KMS-11 (cell line): ENCODE results near the gene PRRT1.

Experiments used
- H2AFZ ChIP-seq: fragments of 200-600 bp; sonication (generic); 2 replicates; pipeline ENCODE4 v1.6.1; 2016; ENCODE audit warnings: antibody characterized with exemption, mixed run types, low read depth
- H3K27ac ChIP-seq: fragments of 200-600 bp; sonication (generic); 2 replicates; pipeline ENCODE4 v1.6.1; 2016; ENCODE audit warnings: mild to moderate bottlenecking, mixed run types
- H3K27me3 ChIP-seq: fragments of 200-600 bp; sonication (generic); 2 replicates; pipeline ENCODE4 v1.6.1; 2017; ENCODE audit warnings: mild to moderate bottlenecking, low read depth, mixed run types, moderate library complexity; ENCODE audit not compliant: insufficient read depth
- H3K36me3 ChIP-seq: fragments of 200-600 bp; sonication (generic); 2 replicates; pipeline ENCODE4 v1.6.1; 2017; ENCODE audit warnings: mild to moderate bottlenecking, mixed run types; ENCODE audit not compliant: insufficient read depth
- H3K4me1 ChIP-seq: fragments of 200-600 bp; sonication (generic); 2 replicates; pipeline ENCODE4 v1.6.1; 2016; ENCODE audit warnings: mild to moderate bottlenecking, low read depth, mixed run types; ENCODE audit not compliant: poor library complexity, severe bottlenecking
- H3K4me2 ChIP-seq: fragments of 200-600 bp; sonication (generic); 2 replicates; pipeline ENCODE4 v1.7.0; 2016; ENCODE audit warnings: mild to moderate bottlenecking, mixed run types
- H3K4me3 ChIP-seq: fragments of 200-600 bp; sonication (generic); IDR thresholded peaks from 2 replicates; pipeline ENCODE4 v1.6.1; 2017; ENCODE audit warnings: low read depth, low read length, mixed read lengths; ENCODE audit not compliant: insufficient read depth
- H3K79me2 ChIP-seq: fragments of 200-600 bp; sonication (generic); 2 replicates; pipeline ENCODE4 v1.6.1; 2016; ENCODE audit warnings: low read depth, mixed run types; ENCODE audit not compliant: insufficient read depth
- H3K9ac ChIP-seq: fragments of 200-600 bp; sonication (generic); 2 replicates; pipeline ENCODE4 v1.6.1; 2016; ENCODE audit warnings: mild to moderate bottlenecking, mixed run types
- H4K20me1 ChIP-seq: fragments of 200-600 bp; sonication (generic); 2 replicates; pipeline ENCODE4 v1.6.1; 2016; ENCODE audit warnings: mild to moderate bottlenecking, mixed run types; ENCODE audit not compliant: insufficient read depth
- CTCF ChIP-seq: fragments of 200-600 bp; sonication (generic); conservative IDR thresholded peaks from 2 replicates; pipeline ENCODE4 v1.6.1; 2017; ENCODE audit warnings: low read depth, mild to moderate bottlenecking, antibody characterized with exemption, low read length, moderate library complexity, mixed read lengths

PRRT1 gene

GRCh38 chr6:32108727-32109113, 43.0 kb downstream of the PRRT1 start:
- Histone ChIP-seq H3K79me2 (no peaks in the 10 kb centered on the region), H2AFZ (no peak overlapping the region), H3K4me2 (no peak overlapping the region), H3K4me3 (no peak overlapping the region), H3K27me3 (peaks cover 43% of the 10 kb centered on the region; the same call in 1 of the 2 replicates), H4K20me1 (no peaks in the 10 kb centered on the region), H3K27ac (no peak overlapping the region), H3K4me1 (no peaks in the 10 kb centered on the region), H3K9ac (no peak overlapping the region), H3K36me3 (no peaks in the 10 kb centered on the region)
- no peak for TF ChIP-seq CTCF

- Histone ChIP-seq H3K9ac (no peak overlapping the region), H4K20me1 (no peaks in the 10 kb centered on the region), H3K79me2 (no peaks in the 10 kb centered on the region), H2AFZ (no peak overlapping the region), H3K4me1 (no peaks in the 10 kb centered on the region), H3K27me3 (peaks cover 43% of the 10 kb centered on the region; the same call in 1 of the 2 replicates), H3K36me3 (no peaks in the 10 kb centered on the region), H3K27ac (no peak overlapping the region), H3K4me3 (no peak overlapping the region), H3K4me2 (no peak overlapping the region)
- no peak for TF ChIP-seq CTCF
Measured at GRCh38 chr6:32108094-32108627, 43.6 kb downstream of the PRRT1 start.

GRCh38 chr6:32107406-32107805, 44.3 kb downstream of the PRRT1 start:
- Histone ChIP-seq H4K20me1 (no peaks in the 10 kb centered on the region), H3K4me1 (no peaks in the 10 kb centered on the region), H3K27me3 (peaks cover 43% of the 10 kb centered on the region; the same call in 1 of the 2 replicates), H3K4me2 (no peak overlapping the region), H3K36me3 (no peaks in the 10 kb centered on the region), H2AFZ (no peak overlapping the region), H3K4me3 (no peak overlapping the region), H3K27ac (no peak overlapping the region), H3K79me2 (no peaks in the 10 kb centered on the region), H3K9ac (no peak overlapping the region)
- TF ChIP-seq CTCF, result no peak

GRCh38 chr6:32105433-32105832, 46.3 kb downstream of the PRRT1 start:
- no peak for TF ChIP-seq CTCF
- H3K4me2 ChIP-seq, result no peak overlapping the region
- H3K36me3 ChIP-seq, result no peaks in the 10 kb centered on the region

More at GRCh38 chr6:32105433-32105832, 46.3 kb downstream of the PRRT1 start:
- H3K27me3 ChIP-seq, result peaks cover 43% of the 10 kb centered on the region; the same call in 1 of the 2 replicates
- H3K4me3 ChIP-seq, result no peak overlapping the region
- no peaks in the 10 kb centered on the region for H4K20me1 ChIP-seq
- no peak overlapping the region for H3K9ac ChIP-seq
- H3K4me1 ChIP-seq, result no peaks in the 10 kb centered on the region
- no peak overlapping the region for H2AFZ ChIP-seq
- no peaks in the 10 kb centered on the region for H3K79me2 ChIP-seq
- no peak overlapping the region for H3K27ac ChIP-seq
